KMS-11 (cell line): ENCODE measurements around the gene GGTLC2.

ENCODE experiments used
- H2AFZ ChIP-seq: fragments of 200-600 bp; sonication (generic); 2 replicates; pipeline ENCODE4 v1.6.1; 2016; ENCODE audit warnings: antibody characterized with exemption, mixed run types, low read depth
- H3K27ac ChIP-seq: fragments of 200-600 bp; sonication (generic); 2 replicates; pipeline ENCODE4 v1.6.1; 2016; ENCODE audit warnings: mild to moderate bottlenecking, mixed run types
- H3K27me3 ChIP-seq: fragments of 200-600 bp; sonication (generic); 2 replicates; pipeline ENCODE4 v1.6.1; 2017; ENCODE audit warnings: mild to moderate bottlenecking, low read depth, mixed run types, moderate library complexity; ENCODE audit not compliant: insufficient read depth
- H3K36me3 ChIP-seq: fragments of 200-600 bp; sonication (generic); 2 replicates; pipeline ENCODE4 v1.6.1; 2017; ENCODE audit warnings: mild to moderate bottlenecking, mixed run types; ENCODE audit not compliant: insufficient read depth
- H3K4me1 ChIP-seq: fragments of 200-600 bp; sonication (generic); 2 replicates; pipeline ENCODE4 v1.6.1; 2016; ENCODE audit warnings: mild to moderate bottlenecking, low read depth, mixed run types; ENCODE audit not compliant: poor library complexity, severe bottlenecking
- H3K4me2 ChIP-seq: fragments of 200-600 bp; sonication (generic); 2 replicates; pipeline ENCODE4 v1.7.0; 2016; ENCODE audit warnings: mild to moderate bottlenecking, mixed run types
- H3K4me3 ChIP-seq: fragments of 200-600 bp; sonication (generic); IDR thresholded peaks from 2 replicates; pipeline ENCODE4 v1.6.1; 2017; ENCODE audit warnings: low read depth, low read length, mixed read lengths; ENCODE audit not compliant: insufficient read depth
- H3K79me2 ChIP-seq: fragments of 200-600 bp; sonication (generic); 2 replicates; pipeline ENCODE4 v1.6.1; 2016; ENCODE audit warnings: low read depth, mixed run types; ENCODE audit not compliant: insufficient read depth
- H3K9ac ChIP-seq: fragments of 200-600 bp; sonication (generic); 2 replicates; pipeline ENCODE4 v1.6.1; 2016; ENCODE audit warnings: mild to moderate bottlenecking, mixed run types
- H4K20me1 ChIP-seq: fragments of 200-600 bp; sonication (generic); 2 replicates; pipeline ENCODE4 v1.6.1; 2016; ENCODE audit warnings: mild to moderate bottlenecking, mixed run types; ENCODE audit not compliant: insufficient read depth
- CTCF ChIP-seq: fragments of 200-600 bp; sonication (generic); conservative IDR thresholded peaks from 2 replicates; pipeline ENCODE4 v1.6.1; 2017; ENCODE audit warnings: low read depth, mild to moderate bottlenecking, antibody characterized with exemption, low read length, moderate library complexity, mixed read lengths

Gene GGTLC2

DNA sequence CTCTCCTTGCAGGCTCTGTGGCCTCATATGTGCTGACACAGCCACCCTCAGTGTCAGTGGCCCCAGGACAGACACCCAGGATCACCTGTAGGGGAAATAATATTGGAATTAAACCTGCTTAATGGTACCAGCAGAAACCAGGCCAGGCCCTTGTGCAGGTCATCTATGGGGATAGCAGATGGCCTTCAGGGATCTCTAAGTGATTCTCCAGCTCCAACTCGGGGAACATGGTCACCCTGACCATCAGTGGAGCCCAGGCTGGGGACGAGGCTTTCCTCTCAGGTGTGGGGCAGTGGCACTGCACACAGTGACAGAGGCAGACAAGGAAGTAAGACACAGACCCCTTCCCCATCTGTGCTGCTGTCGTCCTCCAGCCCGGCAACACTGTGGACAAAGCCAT, 16.9 kb downstream of the GGTLC2 start:
- Histone ChIP-seq H3K36me3 (no peaks in the 10 kb centered on the region), H3K9ac (no peak overlapping the region), H3K4me2 (no peak overlapping the region), H3K4me1 (no peaks in the 10 kb centered on the region), H3K4me3 (no peak overlapping the region), H2AFZ (no peak overlapping the region), H3K27ac (no peak overlapping the region), H4K20me1 (no peaks in the 10 kb centered on the region), H3K79me2 (no peaks in the 10 kb centered on the region), H3K27me3 (no peaks in the 10 kb centered on the region)
- TF ChIP-seq CTCF = no peak

- Histone ChIP-seq H2AFZ (no peak overlapping the region), H3K9ac (no peak overlapping the region), H3K4me1 (no peaks in the 10 kb centered on the region), H3K4me3 (no peak overlapping the region), H3K27me3 (no peaks in the 10 kb centered on the region), H3K27ac (no peak overlapping the region), H4K20me1 (no peaks in the 10 kb centered on the region), H3K36me3 (no peaks in the 10 kb centered on the region), H3K79me2 (no peaks in the 10 kb centered on the region), H3K4me2 (no peak overlapping the region)
- TF ChIP-seq CTCF = no peak
Measured at GRCh38 chr22:22662095-22662494, 17.7 kb downstream of the GGTLC2 start.

GRCh38 chr22:22663861-22664800, 19.7 kb downstream of the GGTLC2 start:
- TF ChIP-seq CTCF = no peak
- Histone ChIP-seq H3K4me2 (no peak overlapping the region), H2AFZ (no peak overlapping the region), H3K9ac (no peak overlapping the region), H3K27me3 (no peaks in the 10 kb centered on the region), H3K4me1 (no peaks in the 10 kb centered on the region), H3K36me3 (no peaks in the 10 kb centered on the region), H3K27ac (no peak overlapping the region), H3K4me3 (no peak overlapping the region), H4K20me1 (no peaks in the 10 kb centered on the region), H3K79me2 (no peaks in the 10 kb centered on the region)

GRCh38 chr22:22666307-22667091, 22.1 kb downstream of the GGTLC2 start:
- Histone ChIP-seq H3K4me2 (no peak overlapping the region), H3K36me3 (no peaks in the 10 kb centered on the region), H3K27me3 (no peaks in the 10 kb centered on the region), H4K20me1 (no peaks in the 10 kb centered on the region), H3K79me2 (no peaks in the 10 kb centered on the region), H3K4me3 (no peak overlapping the region), H3K27ac (no peak overlapping the region), H3K9ac (no peak overlapping the region), H3K4me1 (no peaks in the 10 kb centered on the region), H2AFZ (no peak overlapping the region)
- TF ChIP-seq CTCF = peak; percentile 67
